A673 (cell line): ENCODE results near the gene OR5M10.
"Not testable (repeated sequence)": the region's sequence is repeated elsewhere in the genome, so short reads cannot be mapped to it uniquely, and the experiment has no call there.

Experiments used
- CTCF ChIP-seq: fragments of 300-800, 200-600 bp; sonication (generic); conservative IDR thresholded peaks from 2 replicates; pipeline ENCODE4 v1.5.1; 2017; ENCODE audit warnings: low read depth, mild to moderate bottlenecking, antibody characterized with exemption, low read length, moderate library complexity, mixed read lengths
- EZH2 ChIP-seq: fragments of 200-600 bp; sonication (generic); IDR thresholded peaks from 2 replicates; pipeline ENCODE4 v1.6.1; 2017; ENCODE audit warnings: borderline replicate concordance, low read depth, mild to moderate bottlenecking, mixed read lengths, antibody characterized with exemption, low read length; ENCODE audit not compliant: poor library complexity, severe bottlenecking

GRCh38 chr11:56592088-56592717 lies 14.7 kb upstream of the OR5M10 start:
- TF ChIP-seq CTCF, EZH2: not testable (repeated sequence)
